ENCODE measurements around the gene ALDH3A2.

The ALDH3A2 gene

GRCh38 chr17:19614900-19615299 lies 33.7 kb upstream of the ALDH3A2 start:
- ChIA-PET CTCF (interaction anchor here (0.7 to 1.4 kb wide), 7 partner anchors 9 to 654 kb away, joined by 3 to 6 read pairs (median 4); no protein-coding TSS in a partner anchor), POLR2A (interaction anchor here (0.5 kb wide), 1 partner anchor 86 kb away, joined by 4 read pairs; no protein-coding TSS in a partner anchor)
- no peaks in the 10 kb centered on the region for H3K36me3 ChIP-seq (ENCODE audit: control insufficient read depth in 2 of 2, insufficient read depth in 1 of 2, low read length in 2 of 2)
- no peak overlapping the region for H3K4me3 ChIP-seq (ENCODE audit: low read depth, low read length)
- H3K9me3 ChIP-seq (ENCODE audit: control insufficient read depth, insufficient read depth, low read depth, low read length), result peaks cover 7% of the 10 kb centered on the region; the same call in 1 of the 2 replicates
- TF ChIP-seq ZNF292 (tag by site-specific recombination; IDR thresholded peaks at IDR 0.05; ENCODE audit: borderline replicate concordance, low read depth), result no peak
- no peak for TF ChIP-seq SP3 (tag by site-specific recombination; IDR thresholded peaks at IDR 0.05)
- no peak for TF ChIP-seq ZNF133 (tag by site-specific recombination; IDR thresholded peaks at IDR 0.05)
- TF ChIP-seq SCRT1 (tag by site-specific recombination; IDR thresholded peaks at IDR 0.05; ENCODE audit: borderline replicate concordance), result no peak
- H3K4me1 ChIP-seq (ENCODE audit: control insufficient read depth, insufficient read depth, low read length), result no peaks in the 10 kb centered on the region
- no peak overlapping the region for H3K27ac ChIP-seq (ENCODE audit: extremely low read depth, low read depth, low read length)

GRCh38 chr17:19618015-19618414 lies 30.5 kb upstream of the ALDH3A2 start:
- H3K36me3 ChIP-seq (ENCODE audit: control insufficient read depth in 2 of 2, insufficient read depth in 1 of 2, low read length in 2 of 2), result no peaks in the 10 kb centered on the region
- H3K4me1 ChIP-seq (ENCODE audit: control insufficient read depth, insufficient read depth, low read length), result no peaks in the 10 kb centered on the region
- ChIA-PET POLR2A (no interaction called here), CTCF (interaction anchor here (1.1 kb wide), 1 partner anchor 149 kb away, joined by 3 read pairs; no protein-coding TSS in a partner anchor)
- TF ChIP-seq ZNF677 (tag by site-specific recombination; IDR thresholded peaks at IDR 0.05) (no peak), ZNF544 (tag by site-specific recombination; IDR thresholded peaks at IDR 0.05) (no peak), WT1 (tag by site-specific recombination; IDR thresholded peaks at IDR 0.05) (no peak), ZNF664 (tag by site-specific recombination; IDR thresholded peaks at IDR 0.05) (peak; percentile 43; the same call in 1 of the 2 replicates), ZBTB21 (tag by site-specific recombination; IDR thresholded peaks at IDR 0.05) (no peak), ZNF140 (tag by site-specific recombination; IDR thresholded peaks at IDR 0.05) (no peak), ZNF701 (tag by site-specific recombination; IDR thresholded peaks at IDR 0.05) (no peak), ZSCAN18 (tag by site-specific recombination; IDR thresholded peaks at IDR 0.05) (no peak), SETDB1 (IDR thresholded peaks at IDR 0.05; ENCODE audit: insufficient read length, low read length) (peak; percentile 85), MEIS1 (CRISPR knock-in tag; IDR thresholded peaks at IDR 0.05; ENCODE audit: borderline replicate concordance) (no peak)
- H3K4me3 ChIP-seq (ENCODE audit: low read depth, low read length), result no peak overlapping the region
- H3K27ac ChIP-seq (ENCODE audit: extremely low read depth, low read depth, low read length), result no peak overlapping the region
- H3K9me3 ChIP-seq (ENCODE audit: control insufficient read depth, insufficient read depth, low read depth, low read length), result peaks cover 7% of the 10 kb centered on the region; the same call in 1 of the 2 replicates

- Histone ChIP-seq H3K27ac (ENCODE audit: extremely low read depth, low read depth, low read length) (no peak overlapping the region), H3K4me3 (ENCODE audit: low read depth, low read length) (no peak overlapping the region), H3K4me1 (ENCODE audit: control insufficient read depth, insufficient read depth, low read length) (no peaks in the 10 kb centered on the region), H3K36me3 (ENCODE audit: control insufficient read depth in 2 of 2, insufficient read depth in 1 of 2, low read length in 2 of 2) (no peaks in the 10 kb centered on the region), H3K9me3 (ENCODE audit: control insufficient read depth, insufficient read depth, low read depth, low read length) (peaks cover 7% of the 10 kb centered on the region; the same call in 1 of the 2 replicates)
- ChIA-PET CTCF (interaction anchor here (0.9 kb wide), 1 partner anchor 147 kb away, joined by 3 read pairs; no protein-coding TSS in a partner anchor), POLR2A (no interaction called here)
- TF ChIP-seq REST (tag by site-specific recombination; IDR thresholded peaks at IDR 0.05) (no peak), TCF7L2 (IDR thresholded peaks at IDR 0.05; ENCODE audit: borderline replicate concordance, low read depth, low read length) (no peak), MYNN (tag by site-specific recombination; IDR thresholded peaks at IDR 0.05; ENCODE audit: borderline replicate concordance) (no peak), HOXC10 (CRISPR knock-in tag; IDR thresholded peaks at IDR 0.05) (no peak), ZNF600 (tag by site-specific recombination; IDR thresholded peaks at IDR 0.05) (no peak), ZNF416 (tag by site-specific recombination; IDR thresholded peaks at IDR 0.05) (no peak), ZBTB10 (tag by site-specific recombination; IDR thresholded peaks at IDR 0.05) (no peak), ZFP41 (tag by site-specific recombination; IDR thresholded peaks at IDR 0.05; ENCODE audit: borderline replicate concordance) (no peak), ZNF529 (tag by site-specific recombination; IDR thresholded peaks at IDR 0.05; ENCODE audit: insufficient replicate concordance) (peak; percentile 11), ZBTB7A (tag by site-specific recombination; IDR thresholded peaks at IDR 0.05; ENCODE audit: low read depth) (no peak)
These were observed 28.7 kb upstream of the ALDH3A2 start for GRCh38 chr17:19619705-19620325.
